ENCODE data around the gene WDFY4. TPM values are rescaled to one million over a fixed set of nuclear protein-coding genes. Genes with fewer than 3 reads are reported as not detected.

Gene WDFY4
- total and polyA plus RNA-seq, 2 donors (not counting 3 experiments of a cell fraction or from before 2014, with no cell fraction given) = 10.1 to 10.2 TPM

DNA sequence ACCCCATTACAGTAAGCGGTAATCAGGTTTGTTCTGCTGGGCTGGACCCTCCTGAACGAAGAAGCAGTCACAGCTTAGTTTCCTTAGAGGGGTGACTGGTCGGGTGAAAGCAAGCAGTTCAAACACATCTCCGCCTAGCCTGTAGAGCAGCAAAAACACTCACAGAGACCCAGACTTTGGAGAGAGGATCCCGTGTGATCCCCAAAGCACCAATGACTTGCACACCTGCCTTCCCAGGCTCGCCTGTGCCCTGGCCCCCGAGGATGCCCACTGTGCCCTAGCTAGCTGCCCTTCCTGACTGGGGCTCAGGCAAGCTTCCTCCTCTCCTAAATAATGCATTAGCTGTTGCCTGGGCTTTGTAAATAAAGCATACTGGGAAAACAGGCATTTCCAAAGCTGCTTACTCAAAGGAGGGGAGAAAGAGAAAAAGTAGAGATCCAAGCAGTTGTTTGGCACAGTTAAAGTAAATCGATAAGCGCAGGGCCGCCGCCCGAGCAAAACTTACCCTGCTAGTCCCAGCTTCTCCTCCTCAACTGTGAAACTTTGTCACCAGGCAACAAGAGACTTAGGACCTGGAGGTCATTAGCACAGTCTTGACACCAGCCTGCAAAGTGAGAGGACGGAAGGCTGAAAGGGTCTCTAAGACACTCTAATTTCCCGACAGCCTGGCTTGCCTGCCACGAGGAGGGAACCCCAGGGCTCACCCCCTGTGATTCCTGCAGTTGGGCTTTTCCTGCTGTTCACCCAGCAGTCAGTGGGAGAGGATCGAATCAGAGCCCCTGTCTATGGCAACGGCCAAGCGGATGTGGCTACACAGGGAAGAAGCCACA is 250.2 kb downstream of the WDFY4 start:
- DNase-seq (ENCODE audit: low read depth, low spot score) = no peak
- no peaks in the 10 kb centered on the region for H3K79me2 ChIP-seq (ENCODE audit: control insufficient read depth, insufficient read depth, low read length)
- no peaks in the 10 kb centered on the region for H3K9me3 ChIP-seq (replicated peaks; ENCODE audit: control insufficient read depth, insufficient read depth, low read length)
- TF ChIP-seq, protein P1, sequence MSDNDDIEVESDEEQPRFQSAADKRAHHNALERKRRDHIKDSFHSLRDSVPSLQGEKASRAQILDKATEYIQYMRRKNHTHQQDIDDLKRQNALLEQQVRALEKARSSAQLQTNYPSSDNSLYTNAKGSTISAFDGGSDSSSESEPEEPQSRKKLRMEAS (IDR thresholded peaks at IDR 0.05; ENCODE audit: insufficient read depth, insufficient read length) = no peak
- TF ChIP-seq EZH2 (IDR thresholded peaks at IDR 0.05; ENCODE audit: borderline replicate concordance, low read depth, low read length, severe bottlenecking) (no peak), POLR2AphosphoS5 (IDR thresholded peaks at IDR 0.05; ENCODE audit: insufficient read depth, low read depth, low read length) (no peak), GATA2 (IDR thresholded peaks at IDR 0.05; ENCODE audit: insufficient read depth, insufficient read length, low read depth, low read length) (no peak), POLR2A (IDR thresholded peaks at IDR 0.05; ENCODE audit: low read depth, low read length) (no peak), FOS (IDR thresholded peaks at IDR 0.05; ENCODE audit: borderline replicate concordance, insufficient read depth, low read length) (no peak)
- no peak overlapping the region for H3K27ac ChIP-seq (ENCODE audit: insufficient read depth, low read depth, low read length)
- H3K4me2 ChIP-seq (ENCODE audit: insufficient read depth, low read length) = no peak overlapping the region
- intact Hi-C loops (cut with micrococcal nuclease) (no loop called here), dilution Hi-C loops (cut with MboI; ENCODE audit: extremely low pct_ligation_motif_present, low sequenced_read_pairs) (no loop called here)
- POLR2A ChIA-PET = no interaction called here
- no peaks in the 10 kb centered on the region for H4K20me1 ChIP-seq (replicated peaks; ENCODE audit: control insufficient read depth, extremely low read depth, insufficient read depth, low read length)
- H3K9me1 ChIP-seq (replicated peaks; ENCODE audit: control insufficient read depth, extremely low read depth, insufficient read depth, low read length) = no peaks in the 10 kb centered on the region
- H2AFZ ChIP-seq (ENCODE audit: low read depth, low read length) = no peak overlapping the region
- CTCF ChIA-PET = no interaction called here
- no peak overlapping the region for H3K4me3 ChIP-seq (replicated peaks in 1 of 3; ENCODE audit: insufficient read depth in 1 of 3, low read depth in 1 of 3, low read length in 3 of 3)
- H3K36me3 ChIP-seq (ENCODE audit: control insufficient read depth in 2 of 2, extremely low read depth in 1 of 2, insufficient read depth in 2 of 2, low read length in 2 of 2) = no peaks in the 10 kb centered on the region
- no peak overlapping the region for H3K9ac ChIP-seq (replicated peaks; ENCODE audit: extremely low read depth, insufficient read depth, low read length)
- FAIRE-seq = no peak
- no TSS peak for BruUV-seq (replicated peaks)
- no peaks in the 10 kb centered on the region for H3K4me1 ChIP-seq (ENCODE audit: control insufficient read depth, extremely low read depth, insufficient read depth, low read length)
- H3K27me3 ChIP-seq (ENCODE audit: control insufficient read depth in 2 of 2, insufficient read depth in 2 of 2, low read length in 2 of 2) = peaks cover 0 to 7% of the 10 kb centered on the region in 2 experiments

DNA sequence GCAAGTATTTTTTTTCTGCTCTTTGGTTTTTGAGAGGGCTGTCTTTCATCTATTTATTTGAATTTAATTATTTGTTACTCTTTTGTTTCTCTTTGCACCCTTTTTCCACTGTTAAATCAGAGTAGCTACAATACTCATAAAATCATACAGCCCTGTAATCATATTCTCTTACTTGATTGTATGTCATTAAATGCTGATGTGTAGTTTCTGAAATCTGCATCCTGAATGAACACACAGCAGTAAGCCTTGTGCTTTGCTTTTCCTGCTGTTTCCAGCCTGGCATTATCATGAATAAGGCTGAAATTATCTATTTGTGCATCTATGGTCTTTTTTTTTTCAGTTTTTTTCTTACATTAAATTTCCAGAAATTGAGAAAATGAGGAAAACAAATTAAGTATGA is 250.9 kb downstream of the WDFY4 start:
- FAIRE-seq (no peak), DNase-seq (ENCODE audit: low read depth, low spot score) (no peak)
- no peaks in the 10 kb centered on the region for H3K9me3 ChIP-seq (replicated peaks; ENCODE audit: control insufficient read depth, insufficient read depth, low read length)
- dilution Hi-C loops (cut with MboI; ENCODE audit: extremely low pct_ligation_motif_present, low sequenced_read_pairs) (no loop called here), intact Hi-C loops (cut with micrococcal nuclease) (no loop called here)
- H3K27me3 ChIP-seq (ENCODE audit: control insufficient read depth in 2 of 2, insufficient read depth in 2 of 2, low read length in 2 of 2) = peaks cover 0 to 7% of the 10 kb centered on the region in 2 experiments
- H2AFZ ChIP-seq (ENCODE audit: low read depth, low read length) = no peak overlapping the region
- CTCF ChIA-PET = no interaction called here
- H3K79me2 ChIP-seq (ENCODE audit: control insufficient read depth, insufficient read depth, low read length) = no peaks in the 10 kb centered on the region
- no TSS peak for BruUV-seq (replicated peaks)
- no peaks in the 10 kb centered on the region for H3K9me1 ChIP-seq (replicated peaks; ENCODE audit: control insufficient read depth, extremely low read depth, insufficient read depth, low read length)
- no peaks in the 10 kb centered on the region for H3K36me3 ChIP-seq (ENCODE audit: control insufficient read depth in 2 of 2, extremely low read depth in 1 of 2, insufficient read depth in 2 of 2, low read length in 2 of 2)
- no peaks in the 10 kb centered on the region for H4K20me1 ChIP-seq (replicated peaks; ENCODE audit: control insufficient read depth, extremely low read depth, insufficient read depth, low read length)
- H3K9ac ChIP-seq (replicated peaks; ENCODE audit: extremely low read depth, insufficient read depth, low read length) = no peak overlapping the region
- no peak overlapping the region for H3K27ac ChIP-seq (ENCODE audit: insufficient read depth, low read depth, low read length)
- TF ChIP-seq MYC (IDR thresholded peaks at IDR 0.05; ENCODE audit: low read depth, low read length) (no peak), EZH2 (IDR thresholded peaks at IDR 0.05; ENCODE audit: borderline replicate concordance, low read depth, low read length, severe bottlenecking) (no peak), GATA2 (IDR thresholded peaks at IDR 0.05; ENCODE audit: insufficient read depth, insufficient read length, low read depth, low read length) (no peak), POLR2A (IDR thresholded peaks at IDR 0.05; ENCODE audit: low read depth, low read length) (no peak), FOS (IDR thresholded peaks at IDR 0.05; ENCODE audit: borderline replicate concordance, insufficient read depth, low read length) (no peak), POLR2AphosphoS5 (IDR thresholded peaks at IDR 0.05; ENCODE audit: insufficient read depth, low read depth, low read length) (no peak), JUN (IDR thresholded peaks at IDR 0.05; ENCODE audit: borderline replicate concordance, insufficient read depth, insufficient read length, low read depth) (no peak)
- TF ChIP-seq, protein P1 (IDR thresholded peaks at IDR 0.05; ENCODE audit: insufficient read depth, insufficient read length) = no peak
- TF ChIP-seq, protein P2, sequence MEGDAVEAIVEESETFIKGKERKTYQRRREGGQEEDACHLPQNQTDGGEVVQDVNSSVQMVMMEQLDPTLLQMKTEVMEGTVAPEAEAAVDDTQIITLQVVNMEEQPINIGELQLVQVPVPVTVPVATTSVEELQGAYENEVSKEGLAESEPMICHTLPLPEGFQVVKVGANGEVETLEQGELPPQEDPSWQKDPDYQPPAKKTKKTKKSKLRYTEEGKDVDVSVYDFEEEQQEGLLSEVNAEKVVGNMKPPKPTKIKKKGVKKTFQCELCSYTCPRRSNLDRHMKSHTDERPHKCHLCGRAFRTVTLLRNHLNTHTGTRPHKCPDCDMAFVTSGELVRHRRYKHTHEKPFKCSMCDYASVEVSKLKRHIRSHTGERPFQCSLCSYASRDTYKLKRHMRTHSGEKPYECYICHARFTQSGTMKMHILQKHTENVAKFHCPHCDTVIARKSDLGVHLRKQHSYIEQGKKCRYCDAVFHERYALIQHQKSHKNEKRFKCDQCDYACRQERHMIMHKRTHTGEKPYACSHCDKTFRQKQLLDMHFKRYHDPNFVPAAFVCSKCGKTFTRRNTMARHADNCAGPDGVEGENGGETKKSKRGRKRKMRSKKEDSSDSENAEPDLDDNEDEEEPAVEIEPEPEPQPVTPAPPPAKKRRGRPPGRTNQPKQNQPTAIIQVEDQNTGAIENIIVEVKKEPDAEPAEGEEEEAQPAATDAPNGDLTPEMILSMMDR (IDR thresholded peaks at IDR 0.05; ENCODE audit: extremely low read depth in 1 of 2, insufficient read depth in 1 of 2, low read depth in 1 of 2, low read length in 2 of 2) = no peak
- H3K4me1 ChIP-seq (ENCODE audit: control insufficient read depth, extremely low read depth, insufficient read depth, low read length) = no peaks in the 10 kb centered on the region
- H3K4me3 ChIP-seq (replicated peaks in 1 of 3; ENCODE audit: insufficient read depth in 1 of 3, low read depth in 1 of 3, low read length in 3 of 3) = no peak overlapping the region
- H3K4me2 ChIP-seq (ENCODE audit: insufficient read depth, low read length) = no peak overlapping the region
- POLR2A ChIA-PET = no interaction called here
